H9 (cell line): ENCODE measurements around the gene COL19A1. TPM values are rescaled to one million over a fixed set of nuclear protein-coding genes. Genes with fewer than 3 reads are reported as not detected.

Experiments
- DNase-seq: peaks from one replicate; pipeline ENCODE4 v3.0.0-alpha.2; 2017
- H2AFZ ChIP-seq: one replicate; pipeline ENCODE4 v1.6.1; 2013; ENCODE audit warnings: mild to moderate bottlenecking, low read length, control low read depth, moderate library complexity
- H2AK5ac ChIP-seq: 2 replicates; pipeline ENCODE4 v1.6.1; 2013; ENCODE audit warnings: low read length, control low read depth, mixed read lengths; ENCODE audit not compliant: insufficient read length
- H2BK120ac ChIP-seq: one replicate; pipeline ENCODE4 v1.6.1; 2013; ENCODE audit warnings: low read depth, mild to moderate bottlenecking, low read length, control low read depth, inconsistent platforms; ENCODE audit not compliant: poor library complexity, severe bottlenecking
- H2BK12ac ChIP-seq: 2 replicates; pipeline ENCODE4 v1.6.1; 2013; ENCODE audit warnings: low read length, control low read depth, mixed read lengths, low read depth; ENCODE audit not compliant: insufficient read length
- H2BK15ac ChIP-seq: 2 replicates; pipeline ENCODE4 v1.6.1; 2013; ENCODE audit warnings: low read depth, low read length, control low read depth
- H2BK20ac ChIP-seq: one replicate; pipeline ENCODE4 v1.6.1; 2013; ENCODE audit warnings: low read depth, mild to moderate bottlenecking, low read length, control low read depth, inconsistent platforms; ENCODE audit not compliant: poor library complexity, severe bottlenecking
- H2BK5ac ChIP-seq: 2 replicates; pipeline ENCODE4 v1.6.1; 2013; ENCODE audit warnings: low read length, control low read depth, mixed read lengths; ENCODE audit not compliant: insufficient read length
- H3K14ac ChIP-seq: 2 replicates; pipeline ENCODE4 v1.6.1; 2013; ENCODE audit warnings: low read length, control low read depth; ENCODE audit not compliant: insufficient read depth
- H3K18ac ChIP-seq: 2 replicates; pipeline ENCODE4 v1.6.1; 2013; ENCODE audit warnings: low read depth, mild to moderate bottlenecking, mixed read lengths, low read length, control low read depth; ENCODE audit not compliant: insufficient read length
- H3K23ac ChIP-seq: 2 replicates; pipeline ENCODE4 v1.6.1; 2013; ENCODE audit warnings: low read length, control low read depth, mixed read lengths, low read depth; ENCODE audit not compliant: insufficient read length
- H3K23me2 ChIP-seq: 2 replicates; pipeline ENCODE4 v1.6.1; 2013; ENCODE audit warnings: low read depth, mild to moderate bottlenecking, mixed read lengths, low read length, control low read depth; ENCODE audit not compliant: insufficient read length, poor library complexity, severe bottlenecking
- H3K27ac ChIP-seq: 2 replicates; pipeline ENCODE4 v1.5.1; 2013; ENCODE audit warnings: low read length, control low read depth, mixed read lengths, low read depth; ENCODE audit not compliant: insufficient read length
- H3K27me3 ChIP-seq: 2 replicates; pipeline ENCODE4 v1.6.1; 2013; ENCODE audit warnings: low read length, control low read depth, inconsistent platforms; ENCODE audit not compliant: insufficient read depth
- H3K4ac ChIP-seq: 2 replicates; pipeline ENCODE4 v1.6.1; 2013; ENCODE audit warnings: low read depth, mild to moderate bottlenecking, control low read depth, inconsistent platforms, low read length, moderate library complexity
- H3K4me1 ChIP-seq: 2 replicates; pipeline ENCODE4 v1.6.1; 2013; ENCODE audit warnings: low read length, control low read depth, inconsistent platforms; ENCODE audit not compliant: insufficient read depth
- H3K4me2 ChIP-seq: 2 replicates; pipeline ENCODE4 v1.6.1; 2013; ENCODE audit warnings: low read length, control low read depth, mixed read lengths; ENCODE audit not compliant: insufficient read length, insufficient read depth
- H3K56ac ChIP-seq: 2 replicates; pipeline ENCODE4 v1.6.1; 2013; ENCODE audit warnings: low read depth, mild to moderate bottlenecking, mixed read lengths, low read length, control low read depth; ENCODE audit not compliant: insufficient read length
- H3K79me1 ChIP-seq: 2 replicates; pipeline ENCODE4 v1.6.1; 2013; ENCODE audit warnings: low read depth, mild to moderate bottlenecking, moderate library complexity, low read length, control low read depth, inconsistent platforms; ENCODE audit not compliant: insufficient read depth, poor library complexity, severe bottlenecking
- H3K79me2 ChIP-seq: 2 replicates; pipeline ENCODE4 v1.6.1; 2013; ENCODE audit warnings: low read length, control low read depth, inconsistent platforms; ENCODE audit not compliant: insufficient read depth
- H3K9ac ChIP-seq: 2 replicates; pipeline ENCODE4 v1.6.1; 2013; ENCODE audit warnings: low read length, control low read depth, mixed read lengths; ENCODE audit not compliant: insufficient read length; ENCODE audit errors: extremely low read depth
- H3K9me3 ChIP-seq: one replicate; pipeline ENCODE4 v1.6.1; 2013; ENCODE audit warnings: low read depth, low read length, inconsistent platforms; ENCODE audit not compliant: control insufficient read depth
- H3T11ph ChIP-seq: one replicate; pipeline ENCODE4 v1.6.1; 2013; ENCODE audit warnings: mild to moderate bottlenecking, low read length, control low read depth, inconsistent platforms
- H4K20me1 ChIP-seq: one replicate; pipeline ENCODE4 v1.6.1; 2013; ENCODE audit not compliant: control insufficient read depth, insufficient read length, insufficient read depth
- H4K5ac ChIP-seq: 2 replicates; pipeline ENCODE4 v1.6.1; 2013; ENCODE audit warnings: low read depth, mild to moderate bottlenecking, mixed read lengths, low read length, control low read depth; ENCODE audit not compliant: insufficient read length
- H4K8ac ChIP-seq: replicated peaks from 2 replicates; pipeline ENCODE4 v1.6.1; 2013; ENCODE audit warnings: low read length, control low read depth, mixed read lengths, low read depth; ENCODE audit not compliant: insufficient read length
- H4K91ac ChIP-seq: 2 replicates; pipeline ENCODE4 v1.6.1; 2013; ENCODE audit warnings: low read depth, mild to moderate bottlenecking, moderate library complexity, mixed read lengths, low read length, control low read depth; ENCODE audit not compliant: insufficient read length
- H3K27ac Mint-ChIP-seq, 3 experiments: 2 replicates in 2 of 3; 3 replicates in 1 of 3; pipeline ENCODE4 v1.8.0; 2020 to 2021; ENCODE audit warnings: mixed read lengths in 3 of 3, mild to moderate bottlenecking in 1 of 3, moderate library complexity in 1 of 3
- H3K27me3 Mint-ChIP-seq: 2 replicates; pipeline ENCODE4 v1.8.0; 2021; ENCODE audit warnings: low read depth, mild to moderate bottlenecking, moderate library complexity, mixed read lengths
- H3K36me3 Mint-ChIP-seq, 3 experiments: 2 replicates in 2 of 3; 3 replicates in 1 of 3; pipeline ENCODE4 v1.8.0; 2020 to 2021; ENCODE audit warnings: low read depth in 3 of 3, mixed read lengths in 3 of 3; ENCODE audit not compliant: insufficient read depth in 1 of 3
- H3K4me1 Mint-ChIP-seq, 2 experiments: 2 replicates each; pipeline ENCODE4 v1.8.0; 2020; ENCODE audit warnings: mixed read lengths in 2 of 2
- H3K4me3 Mint-ChIP-seq, 2 experiments: 2 replicates in 1 of 2; 3 replicates in 1 of 2; pipeline ENCODE4 v1.8.0; 2020 to 2021; ENCODE audit warnings: mild to moderate bottlenecking in 2 of 2, mixed read lengths in 2 of 2, moderate library complexity in 1 of 2
- H3K9me3 Mint-ChIP-seq, 2 experiments: 2 replicates in 1 of 2; 3 replicates in 1 of 2; pipeline ENCODE4 v1.8.0; 2020; ENCODE audit warnings: mild to moderate bottlenecking in 2 of 2, mixed read lengths in 2 of 2, moderate library complexity in 1 of 2
- WGBS: extraction: QIAGEN DNeasy Blood & Tissue Kit; methylation state at CpG from one replicate; pipeline ENCODE4 v1.1.7; 2013; ENCODE audit warnings: missing lambda C conversion rate, low lambda C conversion rate, mixed read lengths; ENCODE audit not compliant: insufficient read length; ENCODE audit errors: extremely low coverage; 5-methylcytosine and 5-hydroxymethylcytosine counted together
- total RNA-seq: library from RNA; stranded (reverse); gene quantifications from 2 replicates; pipeline ENCODE4 v1.2.1, GENCODE V29; 2021
- TF ChIP-seq, protein P1 (sequence below): fragments of 200-600 bp; sonication (generic); conservative IDR thresholded peaks from 3 replicates; pipeline ENCODE4 v1.8.0; 2021; ENCODE audit warnings: antibody characterized with exemption, mild to moderate bottlenecking

COL19A1 gene
- total RNA-seq, 1 experiment from 2014 or later, result not detected

DNA sequence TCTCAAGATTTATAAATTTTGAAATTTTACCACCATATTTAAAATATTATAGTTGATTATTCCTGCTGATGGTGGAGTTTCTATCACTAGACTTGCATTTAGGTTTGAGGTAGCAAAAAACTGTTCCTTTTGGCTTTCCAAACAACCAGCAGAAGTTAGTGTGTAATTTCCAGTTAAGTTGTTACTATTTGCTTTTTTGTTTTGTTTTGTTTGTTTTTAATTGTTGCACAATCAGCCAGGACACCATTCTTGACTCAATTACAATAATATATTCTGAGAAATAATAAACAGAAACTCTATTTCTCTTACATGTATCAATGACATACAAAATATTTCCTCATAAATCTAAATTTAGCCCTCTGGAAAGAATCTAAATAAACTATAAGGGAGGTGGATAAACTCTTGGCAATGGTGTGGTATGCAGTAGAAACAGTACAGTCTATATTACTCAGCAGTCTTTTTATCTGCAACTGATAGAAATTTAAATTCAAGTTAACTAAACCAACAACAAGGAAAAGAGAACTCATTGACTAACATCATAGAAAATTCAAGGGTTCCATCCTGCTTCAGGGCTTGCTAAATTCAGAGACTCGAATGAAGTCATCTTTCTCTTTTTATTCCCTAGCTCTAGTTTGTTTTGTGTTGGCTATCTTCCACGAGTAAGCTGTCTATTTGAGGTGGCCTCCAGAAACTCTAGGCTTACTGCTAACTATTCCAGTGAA, 19.4 kb upstream of the COL19A1 start:
- H4K20me1 ChIP-seq, result no peaks in the 10 kb centered on the region
- H3K79me2 ChIP-seq, result no peaks in the 10 kb centered on the region
- no peak overlapping the region for H2BK15ac ChIP-seq
- no peak overlapping the region for H4K91ac ChIP-seq
- no peak overlapping the region for H3K4me2 ChIP-seq
- no CpG with 5 or more reads among the region's 2 CpGs for WGBS
- no peak overlapping the region for H3K14ac ChIP-seq
- no peak overlapping the region for H3K9ac ChIP-seq
- Mint-ChIP-seq H3K27me3 (no peaks in the 10 kb centered on the region), H3K27ac (no peak overlapping the region; a peak in 1 of 7 replicates), H3K4me3 (no peak overlapping the region), H3K36me3 (no peaks in the 10 kb centered on the region), H3K9me3 (no peaks in the 10 kb centered on the region), H3K4me1 (no peaks in the 10 kb centered on the region; a peak in 1 of 4 replicates)
- TF ChIP-seq, protein P1, sequence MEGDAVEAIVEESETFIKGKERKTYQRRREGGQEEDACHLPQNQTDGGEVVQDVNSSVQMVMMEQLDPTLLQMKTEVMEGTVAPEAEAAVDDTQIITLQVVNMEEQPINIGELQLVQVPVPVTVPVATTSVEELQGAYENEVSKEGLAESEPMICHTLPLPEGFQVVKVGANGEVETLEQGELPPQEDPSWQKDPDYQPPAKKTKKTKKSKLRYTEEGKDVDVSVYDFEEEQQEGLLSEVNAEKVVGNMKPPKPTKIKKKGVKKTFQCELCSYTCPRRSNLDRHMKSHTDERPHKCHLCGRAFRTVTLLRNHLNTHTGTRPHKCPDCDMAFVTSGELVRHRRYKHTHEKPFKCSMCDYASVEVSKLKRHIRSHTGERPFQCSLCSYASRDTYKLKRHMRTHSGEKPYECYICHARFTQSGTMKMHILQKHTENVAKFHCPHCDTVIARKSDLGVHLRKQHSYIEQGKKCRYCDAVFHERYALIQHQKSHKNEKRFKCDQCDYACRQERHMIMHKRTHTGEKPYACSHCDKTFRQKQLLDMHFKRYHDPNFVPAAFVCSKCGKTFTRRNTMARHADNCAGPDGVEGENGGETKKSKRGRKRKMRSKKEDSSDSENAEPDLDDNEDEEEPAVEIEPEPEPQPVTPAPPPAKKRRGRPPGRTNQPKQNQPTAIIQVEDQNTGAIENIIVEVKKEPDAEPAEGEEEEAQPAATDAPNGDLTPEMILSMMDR, result no peak
- no peak overlapping the region for H3K56ac ChIP-seq
- no peaks in the 10 kb centered on the region for H3K9me3 ChIP-seq
- H3K79me1 ChIP-seq, result no peaks in the 10 kb centered on the region
- H2BK12ac ChIP-seq, result no peak overlapping the region
- no peak overlapping the region for H3K27ac ChIP-seq
- no peak overlapping the region for H3T11ph ChIP-seq
- H2BK120ac ChIP-seq, result no peak overlapping the region
- H2AFZ ChIP-seq, result no peak overlapping the region
- H3K4me1 ChIP-seq, result no peaks in the 10 kb centered on the region
- H3K18ac ChIP-seq, result no peak overlapping the region
- no peak overlapping the region for H2BK5ac ChIP-seq
- H3K4ac ChIP-seq, result no peak overlapping the region
- no peak overlapping the region for H4K5ac ChIP-seq
- H3K23me2 ChIP-seq, result no peaks in the 10 kb centered on the region
- H3K23ac ChIP-seq, result no peak overlapping the region
- H2BK20ac ChIP-seq, result no peak overlapping the region
- no peak overlapping the region for H2AK5ac ChIP-seq
- no peak for DNase-seq
- no peaks in the 10 kb centered on the region for H3K27me3 ChIP-seq
- no peak overlapping the region for H4K8ac ChIP-seq
